Measurements from ENCODE around the gene PYCR2. TPM values are rescaled to one million over a fixed set of nuclear protein-coding genes. Genes with fewer than 3 reads are reported as not detected.

The PYCR2 gene
- total RNA-seq, 3 donors from 2014 or later: 33.0 to 43.6 (median 38.3) TPM

- no peaks in the 10 kb centered on the region for H3K36me3 ChIP-seq (ENCODE audit: low read depth)
- H3K4me3 ChIP-seq: no peak overlapping the region
- TF ChIP-seq CTCF (IDR thresholded peaks at IDR 0.05): no peak
- H3K4me1 ChIP-seq (ENCODE audit: low read depth): peaks cover 16% of the 10 kb centered on the region
- peak; percentile 98 for ATAC-seq
- no peaks in the 10 kb centered on the region for H3K9me3 ChIP-seq
- intact Hi-C loops (cut with DNase I, micrococcal nuclease): no loop called here
- DNase-seq: peak; percentile 73 to 79 (median 74)
Observed at GRCh38 chr1:225896937-225897549, 27.0 kb downstream of the PYCR2 start.

GRCh38 chr1:225896494-225896893 lies 27.6 kb downstream of the PYCR2 start:
- no peaks in the 10 kb centered on the region for H3K36me3 ChIP-seq (ENCODE audit: low read depth)
- H3K4me3 ChIP-seq: no peak overlapping the region
- no peaks in the 10 kb centered on the region for H3K9me3 ChIP-seq
- intact Hi-C loops (cut with DNase I, micrococcal nuclease): no loop called here
- peaks cover 16% of the 10 kb centered on the region for H3K4me1 ChIP-seq (ENCODE audit: low read depth)
- TF ChIP-seq CTCF (IDR thresholded peaks at IDR 0.05): no peak
- ATAC-seq: no peak
- no peak for DNase-seq

- no peak for TF ChIP-seq CTCF (IDR thresholded peaks at IDR 0.05)
- H3K4me3 ChIP-seq: no peak overlapping the region
- intact Hi-C loops (cut with DNase I, micrococcal nuclease): no loop called here
- DNase-seq (peak in 2 of 3 donors; percentile 18 to 32), ATAC-seq (no peak)
- H3K9me3 ChIP-seq: no peaks in the 10 kb centered on the region
- no peaks in the 10 kb centered on the region for H3K36me3 ChIP-seq (ENCODE audit: low read depth)
- peaks cover 27% of the 10 kb centered on the region for H3K4me1 ChIP-seq (ENCODE audit: low read depth)
Observed at GRCh38 chr1:225892307-225892706, 31.7 kb downstream of the PYCR2 start.

- ATAC-seq: peak; percentile 70
- DNase-seq: peak; percentile 55 to 71 (median 65)
- TF ChIP-seq CTCF (IDR thresholded peaks at IDR 0.05): no peak
- Histone ChIP-seq H3K9me3 (no peaks in the 10 kb centered on the region), H3K4me3 (no peak overlapping the region), H3K4me1 (ENCODE audit: low read depth) (peaks cover 22% of the 10 kb centered on the region), H3K36me3 (ENCODE audit: low read depth) (no peaks in the 10 kb centered on the region)
- intact Hi-C loops (cut with DNase I, micrococcal nuclease): no loop called here
Observed at GRCh38 chr1:225891229-225891972, 32.6 kb downstream of the PYCR2 start.

- H3K4me3 ChIP-seq: no peak overlapping the region
- DNase-seq: peak; percentile 58 to 65 (median 62)
- ATAC-seq: peak; percentile 44
- H3K4me1 ChIP-seq (ENCODE audit: low read depth): peaks cover 23% of the 10 kb centered on the region
- H3K36me3 ChIP-seq (ENCODE audit: low read depth): no peaks in the 10 kb centered on the region
- no peaks in the 10 kb centered on the region for H3K9me3 ChIP-seq
- no peak for TF ChIP-seq CTCF (IDR thresholded peaks at IDR 0.05)
- intact Hi-C loops (cut with DNase I, micrococcal nuclease): no loop called here
Observed at GRCh38 chr1:225890346-225891228, 33.5 kb downstream of the PYCR2 start.
